IPS-NIHi7 (cell line): ENCODE measurements around the gene THAP8.

Experiments used
- DNase-seq: peaks from one replicate; pipeline ENCODE4 v3.0.0; 2012; ENCODE audit warnings: mixed read lengths; ENCODE audit errors: extremely low spot score

THAP8 gene, protein sequence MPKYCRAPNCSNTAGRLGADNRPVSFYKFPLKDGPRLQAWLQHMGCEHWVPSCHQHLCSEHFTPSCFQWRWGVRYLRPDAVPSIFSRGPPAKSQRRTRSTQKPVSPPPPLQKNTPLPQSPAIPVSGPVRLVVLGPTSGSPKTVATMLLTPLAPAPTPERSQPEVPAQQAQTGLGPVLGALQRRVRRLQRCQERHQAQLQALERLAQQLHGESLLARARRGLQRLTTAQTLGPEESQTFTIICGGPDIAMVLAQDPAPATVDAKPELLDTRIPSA

DNA sequence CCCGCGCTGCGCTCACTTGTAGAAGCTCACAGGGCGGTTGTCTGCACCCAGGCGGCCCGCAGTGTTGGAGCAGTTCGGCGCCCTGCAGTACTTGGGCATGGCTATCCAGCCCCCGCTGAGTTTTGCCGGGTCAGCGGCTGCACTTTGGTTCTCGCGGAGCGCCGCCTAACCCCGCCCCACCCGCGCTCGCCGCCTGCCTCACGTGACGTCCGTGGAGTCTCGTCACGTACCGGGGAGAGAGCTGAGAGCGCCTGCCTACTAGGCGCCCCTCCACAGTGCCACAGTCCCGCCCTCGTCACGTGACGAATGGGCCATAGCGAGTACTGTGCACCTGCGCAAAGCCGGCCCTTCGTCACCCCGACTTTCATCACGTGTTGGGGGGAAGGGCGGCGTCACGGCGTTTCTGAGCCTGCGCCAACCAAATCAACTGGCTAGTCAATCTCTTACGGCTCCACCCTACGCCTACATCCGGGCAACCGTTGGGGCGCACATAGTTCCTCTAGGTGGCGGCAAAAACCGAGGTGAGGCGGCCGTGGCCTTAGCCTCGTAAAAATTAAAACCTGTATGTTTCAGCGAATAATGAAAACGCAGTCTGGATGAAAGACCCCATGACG is at the start of gene THAP8:
TSS of gene THAP8 (minus strand) at position 167 of the 614 bp plus-strand sequence. CDS start at position 99, 68 bp downstream.
- peak; percentile 98 for DNase-seq

DNA sequence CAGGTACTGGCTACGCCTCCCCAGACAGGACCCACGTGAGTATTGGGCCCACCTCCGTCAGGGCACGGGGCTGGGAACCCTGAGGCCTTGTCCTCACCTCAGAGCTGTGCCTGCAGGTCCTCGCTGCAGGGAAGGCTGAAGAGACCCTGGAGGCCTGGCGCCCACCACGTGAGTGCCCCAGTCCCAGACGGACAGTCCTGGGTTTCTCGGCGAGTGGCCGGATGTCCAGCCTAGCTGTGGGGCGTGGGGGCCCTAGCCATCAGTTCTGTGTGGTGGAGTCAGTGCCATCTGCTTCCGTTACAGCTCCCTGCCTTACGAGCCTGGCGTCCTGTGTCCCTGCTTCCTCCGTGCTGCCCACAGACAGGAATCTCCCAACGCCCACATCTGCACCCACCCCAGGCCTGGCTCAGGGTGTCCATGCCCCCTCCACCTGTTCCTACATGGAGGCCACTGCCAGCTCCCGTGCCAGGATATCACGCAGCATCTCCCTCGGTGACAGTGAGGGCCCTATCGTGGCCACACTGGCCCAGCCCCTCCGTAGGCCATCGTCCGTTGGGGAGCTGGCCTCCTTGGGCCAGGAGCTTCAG is 49.0 kb upstream of the THAP8 start:
- DNase-seq: no peak

DNA sequence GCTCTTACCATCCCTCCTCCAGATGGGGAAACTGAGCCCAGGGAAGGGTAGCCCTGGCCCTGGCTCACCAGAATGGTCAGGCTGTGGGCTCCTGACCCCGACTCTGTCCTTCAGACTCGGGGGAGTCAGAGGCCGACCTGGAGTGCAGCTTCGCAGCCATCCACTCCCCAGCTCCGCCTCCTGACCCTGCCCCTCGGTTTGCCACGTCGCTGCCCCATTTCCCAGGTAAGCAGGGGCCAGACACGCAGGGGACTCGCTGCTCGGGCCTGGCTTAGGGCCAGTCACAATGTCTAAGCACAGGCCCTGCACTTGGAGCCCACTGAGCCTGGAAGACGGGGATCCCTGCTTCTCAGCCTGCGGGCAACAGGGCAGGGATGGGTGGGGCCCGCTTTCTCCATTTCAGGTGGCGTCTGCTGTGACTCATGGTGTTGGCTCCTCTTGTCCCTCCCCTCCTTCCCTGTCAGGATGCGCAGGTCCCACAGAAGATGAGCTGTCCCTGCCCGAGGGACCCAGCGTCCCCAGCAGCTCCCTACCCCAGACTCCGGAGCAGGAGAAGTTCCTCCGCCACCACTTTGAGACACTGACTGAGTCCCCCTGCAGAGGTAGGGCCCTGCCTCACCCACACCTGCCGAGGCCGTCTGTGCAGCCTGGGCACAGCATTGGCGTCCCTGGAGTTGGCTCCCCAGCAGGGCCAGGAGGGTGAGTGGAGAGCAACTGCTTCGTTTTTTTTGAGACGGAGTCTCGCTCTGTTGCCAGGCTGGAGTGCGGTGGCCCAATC is 47.7 kb upstream of the THAP8 start:
- DNase-seq: no peak

DNA sequence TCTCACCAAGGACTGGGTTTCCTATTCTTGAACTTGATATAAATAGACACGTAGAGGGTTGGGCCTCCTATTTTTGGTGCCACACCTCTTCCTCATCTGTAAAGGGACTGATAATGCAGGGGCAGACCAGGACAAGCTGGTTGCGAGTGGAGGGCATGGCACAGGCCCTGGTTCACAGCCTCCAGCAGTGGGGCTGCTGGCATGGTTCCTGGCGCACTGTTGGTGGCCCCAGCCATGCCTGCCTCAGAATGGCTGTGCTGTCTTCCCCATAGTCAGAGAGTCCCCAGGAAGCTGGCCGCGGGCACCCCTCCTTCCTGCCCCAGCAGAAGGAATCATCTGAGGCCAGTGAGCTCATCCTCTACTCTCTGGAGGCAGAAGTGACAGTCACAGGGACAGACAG is 46.4 kb upstream of the THAP8 start:
- no peak for DNase-seq

DNA sequence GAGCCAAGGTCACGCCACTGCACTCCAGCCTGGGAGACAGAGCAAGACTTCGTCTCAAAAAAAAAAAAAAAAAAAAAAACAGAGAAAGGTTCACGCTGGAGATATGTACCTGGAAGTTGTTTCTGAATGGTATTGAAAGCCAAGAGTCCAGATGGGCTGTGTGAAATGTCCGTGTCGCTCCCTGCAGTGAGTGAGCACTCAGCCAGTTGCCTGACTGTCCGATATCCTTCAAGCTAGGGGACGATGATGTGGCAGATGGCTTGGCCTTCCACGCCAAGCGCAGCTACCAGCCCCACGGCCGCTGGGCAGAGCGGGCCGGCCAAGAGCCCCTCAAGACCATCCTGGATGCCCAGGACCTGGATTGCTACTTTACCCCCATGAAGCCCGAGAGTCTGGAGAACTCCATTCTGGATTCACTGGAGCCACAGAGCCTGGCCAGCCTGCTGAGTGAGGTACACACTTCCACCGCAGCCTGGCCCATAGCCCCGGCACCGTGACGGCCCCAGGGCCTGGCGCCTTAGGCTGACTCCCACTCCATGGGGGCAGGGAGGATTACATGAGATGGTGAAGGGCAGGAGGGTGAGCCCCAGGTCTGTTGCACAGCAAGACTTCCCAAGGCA is 45.2 kb upstream of the THAP8 start:
- DNase-seq: no peak

DNA sequence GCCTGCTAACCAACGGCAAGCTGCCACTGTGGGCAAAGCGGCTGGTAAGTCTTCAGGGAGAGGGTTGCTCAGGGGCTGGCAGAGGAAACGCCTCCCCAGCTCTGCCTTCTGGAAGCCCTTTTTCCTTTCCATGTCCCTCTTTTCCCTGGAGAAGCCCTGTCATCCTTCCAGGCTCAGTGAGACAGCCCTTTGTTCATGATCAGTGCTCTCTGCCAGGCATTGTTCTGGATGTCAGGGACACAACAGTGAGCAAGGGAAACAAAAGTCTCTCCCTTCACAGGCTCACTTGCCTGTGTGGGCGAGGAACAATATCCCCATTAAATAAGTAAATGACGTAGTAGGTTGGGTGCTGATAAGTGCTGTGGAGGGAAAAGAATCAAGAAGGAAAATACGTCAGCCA is 43.0 kb upstream of the THAP8 start:
- no peak for DNase-seq

DNA sequence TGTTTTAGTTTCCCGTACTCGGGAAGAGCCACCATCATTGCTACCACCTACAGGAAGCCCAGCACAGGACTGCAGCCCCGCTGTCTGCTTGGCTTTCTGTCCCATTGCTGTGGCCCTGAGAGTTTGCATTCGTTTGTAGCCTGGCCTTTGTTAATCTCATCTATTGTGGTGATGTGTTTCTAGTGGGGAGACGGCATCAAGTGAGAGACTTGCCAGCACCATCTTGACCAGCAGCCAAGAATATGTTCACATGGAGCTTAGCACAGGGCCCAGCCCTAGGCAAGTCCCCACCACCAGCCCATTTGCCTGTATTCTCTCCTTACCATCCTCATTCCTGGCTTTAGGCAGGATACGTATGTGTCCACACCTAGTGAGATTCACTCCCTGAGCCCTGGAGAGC is 39.6 kb upstream of the THAP8 start:
- no peak for DNase-seq

DNA sequence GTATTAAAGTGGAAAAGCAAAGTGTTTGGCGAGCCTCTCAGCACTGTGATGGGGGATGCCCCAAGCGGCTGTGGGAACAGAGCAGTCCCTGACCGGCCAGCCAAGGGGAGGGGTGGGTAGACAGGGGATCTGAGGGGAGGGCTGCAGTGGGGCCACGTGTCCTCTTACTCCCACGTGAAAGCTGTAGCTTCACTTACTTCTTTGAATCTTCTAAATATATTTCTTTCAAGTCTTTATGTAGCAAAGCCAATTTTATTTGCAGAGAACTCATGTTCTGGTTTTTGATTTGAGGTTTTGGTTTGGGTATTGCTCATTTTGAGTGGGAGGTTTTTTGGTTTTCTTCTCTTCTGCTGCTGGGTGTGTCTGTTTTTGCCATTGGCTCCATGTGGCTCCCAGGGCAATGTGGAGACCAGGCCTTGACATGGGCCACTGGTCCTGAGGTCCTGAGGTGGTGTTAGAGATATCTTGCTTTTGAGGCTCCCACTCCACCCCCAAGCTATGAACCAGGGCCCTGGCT is 39.1 kb upstream of the THAP8 start:
- DNase-seq: no peak

DNA sequence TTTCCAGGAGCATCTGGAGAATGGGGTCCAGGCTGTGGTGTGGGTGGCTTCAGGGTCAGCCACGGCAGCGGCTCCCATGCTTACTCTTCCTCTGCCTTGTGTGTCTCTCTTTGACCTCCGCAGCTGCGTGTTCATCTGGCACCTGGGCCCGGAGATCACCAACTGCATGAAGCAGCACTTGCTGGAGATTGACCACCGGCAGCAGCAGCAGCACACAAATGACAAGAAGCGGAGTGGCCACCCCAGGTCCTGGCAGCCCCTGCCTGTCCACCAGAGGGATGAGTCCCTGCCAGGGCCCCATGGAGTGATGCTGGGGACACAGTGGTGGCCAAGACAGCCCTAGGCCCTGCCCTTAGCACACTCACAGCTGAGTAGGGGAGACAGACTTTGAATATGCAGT is 38.5 kb upstream of the THAP8 start:
- no peak for DNase-seq

DNA sequence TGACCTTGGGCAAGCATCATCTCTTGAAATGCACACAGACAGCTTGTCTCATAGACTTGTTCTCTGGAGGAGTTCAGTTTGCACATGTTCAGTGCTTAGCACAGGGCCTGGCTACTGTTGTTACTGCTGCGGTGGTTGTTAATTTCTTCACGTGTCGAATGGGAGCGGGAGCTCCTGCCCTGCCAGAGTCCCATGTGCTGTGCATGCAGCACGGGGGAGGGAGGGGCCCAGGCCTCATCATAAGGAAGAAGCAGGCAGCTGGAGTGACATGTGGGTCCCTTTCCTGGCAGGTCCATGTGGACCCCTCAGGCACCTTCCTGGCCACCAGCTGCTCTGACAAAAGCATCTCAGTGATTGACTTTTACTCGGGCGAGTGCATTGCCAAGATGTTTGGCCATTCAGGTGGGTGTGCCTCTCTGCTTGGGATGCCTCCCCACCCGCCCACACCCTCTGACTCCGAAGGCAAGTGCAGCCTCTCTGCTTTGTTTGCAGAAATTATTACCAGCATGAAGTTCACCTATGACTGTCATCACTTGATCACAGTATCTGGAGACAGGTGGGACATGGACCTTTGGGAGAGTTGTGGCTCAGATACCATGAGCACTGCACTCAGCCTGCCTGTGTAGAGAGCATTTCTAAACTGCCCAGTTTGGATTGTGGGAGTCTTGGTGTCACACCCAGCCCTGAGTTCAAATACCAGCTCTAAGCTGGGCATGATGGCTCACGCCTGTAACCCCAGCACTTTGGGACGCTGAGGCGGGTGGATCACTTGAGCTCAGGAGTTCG is 37.0 kb upstream of the THAP8 start:
- no peak for DNase-seq

DNA sequence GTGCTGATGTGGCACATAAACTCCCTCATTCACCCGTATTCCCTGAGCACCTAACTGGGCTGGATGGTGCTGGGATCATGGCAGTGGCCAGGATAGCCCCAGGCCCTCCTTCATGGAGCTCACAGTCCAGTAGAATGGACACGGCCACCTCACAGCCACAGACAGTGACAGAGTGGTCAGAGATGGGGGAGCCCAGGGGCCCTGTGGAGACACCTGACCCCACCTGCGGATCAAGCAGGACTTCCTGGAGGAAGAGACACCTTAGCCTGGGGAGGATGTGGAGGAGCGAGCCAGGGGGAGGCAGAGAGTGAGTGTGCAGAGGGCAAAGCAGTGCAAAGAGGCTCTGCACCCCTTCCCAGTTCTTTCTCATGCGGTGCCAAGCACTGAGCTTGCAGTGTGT is 35.8 kb upstream of the THAP8 start:
- DNase-seq: no peak

DNA sequence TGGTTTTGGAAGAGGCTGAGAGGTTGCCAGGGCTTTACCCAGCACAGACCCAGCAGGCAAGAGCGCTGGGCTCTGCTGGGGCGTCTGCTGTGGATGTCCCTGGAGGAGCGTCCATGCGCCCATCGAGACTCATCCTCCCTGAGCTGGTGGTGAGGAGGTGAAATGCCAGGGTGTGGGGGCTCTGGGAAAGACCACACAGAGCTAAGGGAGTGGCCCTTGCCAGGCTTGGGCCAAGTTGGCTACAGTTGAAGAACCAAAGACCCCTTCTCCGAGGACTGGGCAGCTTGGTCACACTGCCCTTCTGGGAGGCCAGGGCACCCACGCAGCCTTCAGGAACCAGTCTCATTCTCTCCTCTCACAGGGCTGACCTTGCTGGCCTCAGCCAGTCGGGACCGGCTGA is 32.2 kb upstream of the THAP8 start:
- DNase-seq: no peak

DNA sequence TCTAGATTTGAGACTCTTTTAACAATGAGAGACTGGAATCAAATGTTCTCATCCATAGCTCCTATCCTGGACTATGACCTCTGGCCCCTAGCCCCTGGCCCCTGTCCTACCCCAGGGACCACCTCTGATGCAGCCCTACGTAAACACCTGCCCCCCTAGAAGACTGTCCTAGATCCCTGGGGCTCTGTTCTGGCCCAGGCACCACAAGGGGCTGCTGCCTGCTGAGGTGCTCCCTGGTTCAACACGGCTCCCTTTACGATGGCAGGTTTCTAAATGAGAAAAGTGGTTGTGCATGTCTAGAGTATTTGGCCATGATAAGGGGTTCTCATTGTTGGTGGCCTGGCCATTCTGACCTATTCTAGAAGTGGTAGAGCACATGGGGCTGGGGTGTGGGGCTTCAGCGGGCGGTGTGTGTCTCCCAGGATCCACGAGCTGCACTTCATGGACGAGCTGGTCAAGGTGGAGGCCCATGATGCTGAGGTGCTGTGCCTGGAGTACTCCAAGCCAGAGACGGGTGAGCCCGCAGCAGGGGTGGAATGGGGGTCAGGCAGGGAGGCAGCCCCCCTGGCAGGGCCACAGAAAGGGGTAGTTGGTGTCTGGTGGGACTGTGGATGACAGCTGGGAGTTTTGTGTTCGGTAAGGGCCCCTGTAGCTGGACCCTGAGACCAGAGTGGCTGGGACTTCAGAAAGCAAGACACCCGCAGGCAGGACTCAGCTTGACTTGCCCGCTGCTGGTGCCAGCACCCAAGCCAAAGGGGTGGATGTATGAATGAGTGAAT is 30.3 kb upstream of the THAP8 start:
- no peak for DNase-seq

DNA sequence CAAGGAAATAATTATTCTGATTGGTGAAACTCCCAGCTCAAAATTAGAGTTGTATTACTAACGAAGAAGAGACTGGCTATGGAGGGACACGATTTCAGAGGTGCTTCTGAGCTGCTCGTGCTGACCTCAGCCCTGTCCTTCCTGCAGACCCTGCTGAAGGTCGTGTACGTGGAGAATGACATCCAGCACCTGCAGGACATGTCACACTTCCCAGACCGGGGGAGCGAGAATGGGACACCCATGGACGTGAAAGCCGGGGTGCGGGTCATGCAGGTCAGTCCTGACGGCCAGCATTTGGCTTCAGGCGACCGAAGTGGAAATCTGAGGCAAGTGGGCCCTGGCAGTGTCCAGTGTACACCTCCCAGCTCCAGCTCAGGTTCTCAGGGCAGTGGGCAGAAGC is 28.8 kb upstream of the THAP8 start:
- no peak for DNase-seq

DNA sequence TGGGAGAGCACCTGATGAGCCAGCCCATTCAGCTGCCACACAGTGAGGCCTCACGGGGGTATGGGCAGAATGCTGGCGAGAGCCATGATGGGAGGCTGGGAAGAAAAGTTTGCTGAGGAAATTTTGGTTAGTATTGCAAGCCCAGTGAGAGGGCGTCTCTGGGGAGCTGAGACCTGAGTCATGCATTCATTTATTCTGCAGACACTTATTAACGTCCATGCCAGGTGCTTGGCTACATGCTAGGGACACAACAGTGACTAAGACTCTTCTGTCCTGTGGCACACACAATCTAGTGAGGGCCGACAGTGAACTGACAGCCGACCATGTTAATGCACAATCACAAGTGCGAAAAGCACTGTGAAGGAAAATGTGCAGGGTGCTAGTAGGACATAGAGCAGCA is 27.8 kb upstream of the THAP8 start:
- DNase-seq: no peak

DNA sequence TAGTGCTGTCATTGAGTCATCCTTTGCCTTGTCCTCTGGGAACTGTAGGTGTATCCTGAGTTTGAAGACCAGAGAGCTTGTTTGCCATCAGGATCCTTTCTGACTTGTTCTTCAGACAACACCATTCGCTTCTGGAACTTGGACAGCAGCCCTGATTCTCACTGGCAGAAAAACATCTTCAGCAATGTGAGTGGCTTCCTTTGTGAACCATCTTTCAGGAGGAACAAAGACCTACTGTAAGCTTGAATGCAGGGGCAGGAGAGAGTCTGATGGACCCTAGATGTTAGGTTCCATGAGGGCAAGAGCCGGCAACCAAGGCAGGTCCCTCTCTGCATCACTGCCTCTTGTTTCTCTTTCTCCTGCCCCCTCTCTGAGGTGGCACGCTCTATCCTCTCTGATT is 27.3 kb upstream of the THAP8 start:
- no peak for DNase-seq

DNA sequence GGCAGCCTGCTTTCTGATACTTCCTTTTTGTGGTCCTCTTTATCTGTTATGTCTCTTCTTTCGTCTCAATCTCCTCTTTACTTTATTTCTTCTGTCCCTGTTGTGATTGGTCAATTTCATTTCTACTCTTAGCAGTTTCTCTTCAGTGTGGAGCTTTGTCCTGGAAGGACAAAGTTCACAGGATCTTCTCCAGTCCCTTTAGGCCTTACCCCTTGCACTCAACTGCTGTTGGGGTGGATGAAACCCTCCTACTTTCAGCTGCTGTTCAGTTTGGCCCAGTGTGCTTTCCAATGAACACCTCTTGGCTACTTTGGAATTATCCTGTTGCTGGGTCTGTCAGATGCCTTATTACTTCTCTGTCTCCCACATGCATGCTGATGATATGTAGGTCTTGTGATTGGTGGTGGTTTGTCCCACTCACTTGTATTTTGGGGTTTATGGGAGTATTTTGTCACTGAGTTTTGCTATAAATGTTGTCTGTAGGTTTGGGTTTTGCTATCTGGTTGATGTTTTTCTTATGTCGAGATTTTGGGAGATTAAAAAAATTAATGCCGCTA is 25.4 kb upstream of the THAP8 start:
- DNase-seq: no peak

DNA sequence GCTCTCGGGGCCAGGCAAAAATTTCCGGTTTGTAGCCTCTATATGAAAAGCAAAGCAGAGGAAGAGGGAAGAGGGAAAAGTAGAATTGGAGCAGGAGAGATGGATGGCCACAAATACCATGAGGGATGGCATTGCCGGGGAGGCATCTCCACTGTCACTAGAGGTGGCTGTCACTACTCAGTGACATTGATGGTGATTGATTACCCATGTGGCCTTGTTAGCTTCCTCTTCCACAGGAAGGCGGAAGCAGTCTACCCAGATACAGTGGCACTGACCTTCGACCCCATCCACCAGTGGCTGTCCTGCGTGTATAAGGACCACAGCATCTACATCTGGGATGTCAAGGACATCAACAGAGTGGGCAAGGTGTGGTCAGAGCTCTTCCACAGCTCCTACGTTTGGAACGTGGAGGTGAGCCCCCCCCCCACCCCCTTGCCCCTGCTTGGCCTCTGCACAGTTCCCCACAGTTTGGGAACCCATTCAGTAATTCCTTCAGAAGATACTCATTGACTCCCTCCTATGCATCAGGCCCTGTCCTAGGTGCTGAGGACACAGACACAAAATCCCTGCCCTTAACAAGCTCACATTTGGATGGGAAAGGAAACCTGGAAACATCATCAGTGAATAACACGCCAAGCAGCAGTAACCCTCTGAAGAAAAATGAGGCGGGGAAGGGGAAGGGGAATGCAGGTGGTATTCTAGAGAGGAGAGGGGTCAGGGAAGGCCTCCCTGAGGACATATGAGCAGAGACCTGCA is 19.2 kb upstream of the THAP8 start:
- no peak for DNase-seq

DNA sequence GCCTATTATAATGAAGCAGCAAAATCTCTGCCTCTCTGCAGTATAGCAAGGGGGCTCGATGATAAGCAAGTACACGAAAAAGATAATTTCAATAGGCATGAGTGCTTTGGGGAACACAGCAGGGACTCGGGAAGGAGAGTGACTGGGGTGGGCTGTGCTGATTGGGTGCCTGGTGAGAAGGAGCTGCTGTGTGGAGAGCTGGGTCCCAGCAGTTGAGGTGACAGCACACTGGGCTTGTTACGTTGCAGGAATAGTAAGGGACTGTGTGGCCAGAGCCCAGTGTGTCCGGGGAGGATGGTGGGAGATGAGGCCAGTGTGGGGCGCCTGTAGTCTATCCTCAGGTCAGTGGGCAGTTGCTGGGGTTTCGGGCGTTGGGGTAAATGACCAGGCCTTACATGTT is 18.0 kb upstream of the THAP8 start:
- no peak for DNase-seq
